C1 segment of cervical spinal cord (tissue), 14 donors: ENCODE results near the gene LCTL.

Experiments
- DNase-seq, 14 donors: peaks; one replicate each; lab custom pipeline; 2025; lab: John Stamatoyannopoulos, UW

The LCTL gene, protein sequence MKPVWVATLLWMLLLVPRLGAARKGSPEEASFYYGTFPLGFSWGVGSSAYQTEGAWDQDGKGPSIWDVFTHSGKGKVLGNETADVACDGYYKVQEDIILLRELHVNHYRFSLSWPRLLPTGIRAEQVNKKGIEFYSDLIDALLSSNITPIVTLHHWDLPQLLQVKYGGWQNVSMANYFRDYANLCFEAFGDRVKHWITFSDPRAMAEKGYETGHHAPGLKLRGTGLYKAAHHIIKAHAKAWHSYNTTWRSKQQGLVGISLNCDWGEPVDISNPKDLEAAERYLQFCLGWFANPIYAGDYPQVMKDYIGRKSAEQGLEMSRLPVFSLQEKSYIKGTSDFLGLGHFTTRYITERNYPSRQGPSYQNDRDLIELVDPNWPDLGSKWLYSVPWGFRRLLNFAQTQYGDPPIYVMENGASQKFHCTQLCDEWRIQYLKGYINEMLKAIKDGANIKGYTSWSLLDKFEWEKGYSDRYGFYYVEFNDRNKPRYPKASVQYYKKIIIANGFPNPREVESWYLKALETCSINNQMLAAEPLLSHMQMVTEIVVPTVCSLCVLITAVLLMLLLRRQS

GRCh38 chr15:66565741-66566144 is at the start of gene LCTL:
TSS of gene LCTL (minus strand) at chr15:66565998. CDS start at chr15:66565365, 633 bp downstream.
- peak in 8 of 14 donors; percentile 1 to 65 (median 24) for DNase-seq

GRCh38 chr15:66614951-66615760 is 49.4 kb upstream of the LCTL start:
- DNase-seq = peak in 1 of 14 donors; percentile 8

- DNase-seq = no peak
Observed at GRCh38 chr15:66614456-66614855, 48.7 kb upstream of the LCTL start.

DNA sequence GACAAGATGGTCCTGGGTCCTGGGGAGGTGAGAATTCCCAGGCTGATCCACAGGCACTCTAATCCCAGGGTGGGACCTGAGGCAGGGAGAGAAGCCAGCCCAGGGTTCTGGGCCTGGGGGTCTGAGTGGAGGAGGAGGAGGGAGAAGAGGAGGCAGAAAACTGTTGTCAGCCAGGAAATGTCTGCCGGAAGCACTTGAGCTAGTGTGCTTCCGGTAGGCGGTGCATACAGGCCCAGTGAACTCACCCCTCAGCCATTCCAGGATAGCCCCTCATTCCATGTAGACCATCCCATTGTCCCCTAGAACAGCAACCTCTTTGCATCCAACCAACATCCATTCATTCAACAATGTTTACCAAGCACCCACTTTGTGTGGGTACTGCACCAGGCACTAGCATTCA is 47.9 kb upstream of the LCTL start:
- DNase-seq = no peak

GRCh38 chr15:66611257-66612053 is 45.7 kb upstream of the LCTL start:
- peak in 8 of 14 donors; percentile 13 to 51 (median 22) for DNase-seq

GRCh38 chr15:66609876-66610275 is 44.1 kb upstream of the LCTL start:
- DNase-seq = no peak

DNA sequence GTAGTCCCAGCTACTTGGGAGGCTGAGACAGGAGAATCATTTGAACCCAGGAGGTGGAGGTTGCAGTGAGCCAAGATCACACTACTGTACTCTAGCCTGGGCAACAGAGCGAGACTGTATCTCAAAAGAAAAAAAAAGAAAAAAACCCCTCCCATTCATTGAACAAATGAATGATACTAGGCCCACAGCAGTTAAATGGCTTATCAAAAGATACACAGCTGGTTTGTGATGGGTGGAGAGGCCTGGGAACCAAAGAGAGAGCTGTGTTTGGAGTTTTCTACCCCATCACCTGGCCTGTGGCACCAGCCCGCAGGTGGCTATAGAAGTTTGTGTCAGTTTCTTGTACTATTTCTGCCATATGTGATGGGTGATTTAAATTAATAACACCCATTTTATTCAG is 43.1 kb upstream of the LCTL start:
- DNase-seq = no peak

- DNase-seq = no peak
Observed at GRCh38 chr15:66608159-66608558, 42.4 kb upstream of the LCTL start.

DNA sequence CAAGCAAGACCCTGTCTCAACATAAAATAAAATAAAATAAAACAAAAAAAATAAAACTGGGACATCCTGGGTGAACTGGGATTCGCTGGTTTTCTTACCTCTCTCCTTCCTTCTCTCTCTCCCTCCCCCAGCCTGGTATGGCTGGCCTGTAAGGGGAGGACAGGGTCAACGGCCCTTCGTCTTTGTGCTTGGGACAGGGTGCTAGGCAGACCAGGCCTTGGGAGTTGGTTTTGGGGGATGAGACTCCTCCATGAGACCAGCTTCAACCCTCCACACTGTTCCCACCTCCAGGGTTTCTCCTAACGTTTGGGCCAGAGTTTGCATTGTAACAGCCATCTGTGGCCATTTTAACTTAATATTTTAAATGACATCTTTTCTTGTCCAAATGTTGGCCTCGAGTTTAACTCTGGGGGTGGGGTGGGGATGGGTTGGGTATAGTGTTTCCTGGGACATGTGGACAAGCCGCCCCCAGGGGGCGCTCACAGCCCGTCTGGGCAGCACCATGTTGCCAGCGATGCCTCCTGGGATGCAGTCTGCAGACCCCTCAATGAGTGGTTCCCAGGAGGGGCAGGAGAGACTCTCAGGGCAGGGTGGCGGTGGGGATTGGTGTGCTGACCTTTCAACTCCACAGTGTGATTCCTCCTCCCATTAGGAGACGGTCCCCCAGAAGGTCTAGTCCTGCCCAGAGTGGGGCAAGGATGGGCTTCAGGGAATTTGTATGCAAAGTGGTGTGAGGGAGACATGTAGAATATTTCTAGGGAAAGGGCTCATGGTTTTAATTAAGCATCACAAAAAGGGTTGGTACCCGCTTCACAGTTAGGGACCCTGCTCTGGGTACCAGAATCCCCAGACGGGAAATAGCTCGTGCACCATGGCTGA is 37.7 kb upstream of the LCTL start:
- peak in 7 of 14 donors; percentile 6 to 74 (median 17) for DNase-seq

DNA sequence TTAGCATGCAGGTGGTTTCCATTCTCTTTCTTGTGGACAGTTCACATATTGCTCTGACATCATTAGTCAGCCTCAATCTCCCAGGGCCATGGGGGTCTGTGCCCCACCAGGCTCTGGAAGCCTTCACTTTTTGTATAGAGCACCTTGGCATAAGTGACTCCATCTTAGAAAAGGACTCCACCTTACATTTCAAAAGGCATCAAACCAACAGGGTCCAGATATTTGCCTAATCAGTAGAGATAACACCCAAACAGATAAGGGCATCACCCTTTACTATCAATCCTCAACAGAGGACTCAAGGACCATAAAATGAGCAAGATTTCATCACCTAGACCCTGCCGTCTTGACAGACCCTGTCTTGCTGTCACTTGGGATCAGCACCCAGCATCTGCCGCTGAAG is 35.7 kb upstream of the LCTL start:
- DNase-seq = no peak

DNA sequence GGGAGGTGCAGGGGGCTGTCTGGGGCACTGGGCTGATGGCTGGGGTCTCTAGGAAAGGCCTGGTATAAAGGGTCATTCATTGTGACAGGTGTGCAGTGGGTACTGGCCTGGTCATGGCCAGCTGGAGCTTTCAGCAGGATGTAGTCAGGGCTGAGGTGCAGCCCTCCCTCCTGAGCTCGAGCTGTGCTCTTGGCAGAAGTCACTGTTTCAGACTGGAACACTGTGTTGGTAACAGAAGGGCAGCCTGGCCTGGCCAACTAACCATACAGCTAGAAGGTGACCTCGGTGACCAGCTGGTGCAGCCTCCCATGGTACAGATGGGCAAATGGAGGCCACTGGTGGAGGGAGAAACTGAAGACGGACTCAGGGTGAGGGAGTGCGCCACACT is 34.4 kb upstream of the LCTL start:
- peak in 1 of 14 donors; percentile 83 for DNase-seq

GRCh38 chr15:66599536-66600239 is 33.9 kb upstream of the LCTL start:
- no peak for DNase-seq

- DNase-seq = no peak
Observed at GRCh38 chr15:66598095-66598815, 32.5 kb upstream of the LCTL start.

GRCh38 chr15:66595931-66596545 is 30.2 kb upstream of the LCTL start:
- DNase-seq = no peak

DNA sequence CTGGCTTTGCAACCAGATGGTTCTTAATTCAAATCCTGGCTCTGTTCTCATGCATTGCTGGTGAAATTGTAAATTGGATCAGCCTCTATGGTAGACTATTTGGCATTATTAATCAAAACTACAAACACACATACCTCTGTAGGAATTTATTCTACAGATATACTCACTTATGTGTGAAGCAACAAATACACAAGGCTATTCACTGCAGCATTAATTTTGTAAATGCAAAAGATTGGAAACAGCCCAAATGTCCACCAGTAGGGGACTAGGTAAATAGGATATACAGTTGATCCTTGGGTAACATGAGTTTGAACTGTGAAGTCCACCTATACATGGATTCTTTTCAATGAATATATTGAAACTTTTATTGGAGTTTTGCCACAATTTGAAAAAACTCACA is 29.5 kb upstream of the LCTL start:
- no peak for DNase-seq

- no peak for DNase-seq
Observed at GRCh38 chr15:66594836-66595235, 29.0 kb upstream of the LCTL start.

DNA sequence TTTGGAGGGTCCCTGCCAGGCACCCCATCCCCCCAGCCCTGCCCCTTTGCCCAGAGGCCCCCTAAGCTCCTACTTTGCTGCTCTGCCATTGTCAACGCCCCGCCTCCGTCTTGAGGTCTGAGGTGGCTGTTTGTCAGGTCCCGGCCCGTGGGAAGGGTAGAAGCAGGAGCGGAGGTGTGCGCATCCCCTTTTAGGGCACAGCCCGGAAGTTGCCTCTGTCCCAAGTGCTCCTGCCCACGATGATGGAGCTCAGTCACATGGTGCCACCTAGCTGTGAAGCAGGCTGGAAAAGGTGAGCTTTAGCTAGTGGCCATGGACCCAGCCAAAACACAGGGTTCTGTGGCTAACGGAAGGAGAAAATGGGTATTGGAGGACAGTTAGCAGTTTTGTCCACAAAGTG is 28.5 kb upstream of the LCTL start:
- no peak for DNase-seq

GRCh38 chr15:66593219-66593780 is 27.5 kb upstream of the LCTL start:
- peak in 1 of 14 donors; percentile 57 for DNase-seq
